Suprapubic skin (tissue), 4 donors: ENCODE measurements around the gene RAD9B.

Experiments
- CTCF ChIP-seq, 2 donors: fragments of 200-600 bp in 1 of 2; fragments of 450-650 bp in 1 of 2; sonication (generic) in 1 of 2; IDR thresholded peaks; one replicate each; pipeline ENCODE4 v1.5.1; 2016 to 2019; ENCODE audit warnings: antibody characterized with exemption in 2 of 2, mild to moderate bottlenecking in 1 of 2, moderate library complexity in 1 of 2
- POLR2A ChIP-seq, 2 donors: fragments of 450-650 bp; IDR thresholded peaks; one replicate each; pipeline ENCODE4 v1.6.1; 2017; ENCODE audit warnings: antibody characterized with exemption in 2 of 2, mild to moderate bottlenecking in 2 of 2, moderate library complexity in 2 of 2
- POLR2AphosphoS5 ChIP-seq, 3 donors: sonication (generic); formaldehyde crosslinking; IDR thresholded peaks; one replicate each; pipeline ENCODE4 v1.6.1; 2017; ENCODE audit warnings: antibody characterized with exemption in 3 of 3

- TF ChIP-seq CTCF (IDR thresholded peaks at IDR 0.05) (no peak), POLR2A (IDR thresholded peaks at IDR 0.05) (no peak), POLR2AphosphoS5 (IDR thresholded peaks at IDR 0.05) (no peak)
These were observed 34.9 kb downstream of the RAD9B start for GRCh38 chr12:110536834-110537604.
